Ascending aorta (tissue), 2 donors: ENCODE results near the gene AK5. TPM values are rescaled to one million over a fixed set of nuclear protein-coding genes. Genes with fewer than 3 reads are reported as not detected.
A peak's percentile ranks its signal among the peaks of the same experiment; 100 is the strongest.

ENCODE experiments used
- DNase-seq, 2 donors: peaks; one replicate each; pipeline ENCODE4 v3.0.0-alpha.2; 2019; ENCODE audit warnings: low spot score in 2 of 2
- H3K27ac ChIP-seq, 2 donors: fragments of 200-600 bp; sonication (generic); one replicate each; pipeline ENCODE4 v1.5.1; 2016 to 2017; ENCODE audit warnings: mild to moderate bottlenecking in 1 of 2
- H3K27me3 ChIP-seq: fragments of 200-600 bp; sonication (generic); one replicate; pipeline ENCODE4 v1.5.1; 2017
- H3K36me3 ChIP-seq, 2 donors: fragments of 200-600 bp; sonication (generic); one replicate each; pipeline ENCODE4 v1.5.1; 2016
- H3K4me1 ChIP-seq, 2 donors: fragments of 200-600 bp; sonication (generic); one replicate each; pipeline ENCODE4 v1.5.1; 2016 to 2017; ENCODE audit warnings: mild to moderate bottlenecking in 1 of 2
- H3K4me3 ChIP-seq, 2 donors: fragments of 200-600 bp; sonication (generic); one replicate each; pipeline ENCODE4 v1.5.1; 2016 to 2017; ENCODE audit warnings: mild to moderate bottlenecking in 1 of 2
- H3K9me3 ChIP-seq, 2 donors: fragments of 200-600 bp; sonication (generic); one replicate each; pipeline ENCODE4 v1.5.1; 2016
- CTCF ChIP-seq, 3 experiments: fragments of 200-600 bp in 2 of 3; fragments of 450-650 bp in 1 of 3; sonication (generic) in 2 of 3; IDR thresholded peaks; one replicate each; pipeline ENCODE4 v1.5.1; 2016 to 2019; ENCODE audit warnings: antibody characterized with exemption in 3 of 3, mild to moderate bottlenecking in 1 of 3, moderate library complexity in 1 of 3
- intact Hi-C: fragments of 100-400 bp; cut with DNase I; formaldehyde crosslinking; loops from one replicate; pipeline ENCODE4 v1.15.1; 2023
- total RNA-seq: library from RNA; depleted of rRNA; stranded (reverse); fragments of >200 nt; gene quantifications from one replicate; pipeline ENCODE4 v1.1.0, GENCODE V29; 2016

AK5 gene
- total RNA-seq, 1 donor from 2014 or later: not detected

- Histone ChIP-seq H3K36me3 (no peaks in the 10 kb centered on the region), H3K9me3 (no peaks in the 10 kb centered on the region), H3K27ac (no peak overlapping the region), H3K4me3 (no peak overlapping the region), H3K4me1 (peaks cover 0 to 2% of the 10 kb centered on the region in 2 donors), H3K27me3 (no peaks in the 10 kb centered on the region)
- TF ChIP-seq CTCF (IDR thresholded peaks at IDR 0.05): no peak
- no peak for DNase-seq
- intact Hi-C loops: loop anchor here (10.0 kb wide), 1 partner anchor 312 kb away; no protein-coding TSS in a partner anchor
These were observed 255.0 kb downstream of the AK5 start for GRCh38 chr1:77536813-77537212.

GRCh38 chr1:77538956-77539518 is 257.2 kb downstream of the AK5 start:
- H3K9me3 ChIP-seq: no peaks in the 10 kb centered on the region
- no peak overlapping the region for H3K4me3 ChIP-seq
- TF ChIP-seq CTCF (IDR thresholded peaks at IDR 0.05): no peak
- DNase-seq: no peak
- intact Hi-C loops: loop anchor here (10.0 kb wide), 1 partner anchor 314 kb away; no protein-coding TSS in a partner anchor
- H3K27me3 ChIP-seq: no peaks in the 10 kb centered on the region
- H3K36me3 ChIP-seq: no peaks in the 10 kb centered on the region
- H3K27ac ChIP-seq: peak overlapping the region in 1 of 2 donors; percentile 11
- H3K4me1 ChIP-seq: peaks cover 0 to 2% of the 10 kb centered on the region in 2 donors

- H3K4me1 ChIP-seq: peaks cover 0 to 2% of the 10 kb centered on the region in 2 donors
- intact Hi-C loops: loop anchor here (10.0 kb wide), 1 partner anchor 315 kb away; no protein-coding TSS in a partner anchor
- TF ChIP-seq CTCF (IDR thresholded peaks at IDR 0.05): no peak
- peak overlapping the region in 1 of 2 donors; percentile 11 for H3K27ac ChIP-seq
- no peak overlapping the region for H3K4me3 ChIP-seq
- no peaks in the 10 kb centered on the region for H3K27me3 ChIP-seq
- DNase-seq: no peak
- no peaks in the 10 kb centered on the region for H3K36me3 ChIP-seq
- no peaks in the 10 kb centered on the region for H3K9me3 ChIP-seq
These were observed 257.8 kb downstream of the AK5 start for GRCh38 chr1:77539519-77540142.

- Histone ChIP-seq H3K4me3 (no peak overlapping the region), H3K27me3 (no peaks in the 10 kb centered on the region), H3K36me3 (no peaks in the 10 kb centered on the region), H3K4me1 (peaks cover 0 to 2% of the 10 kb centered on the region in 2 donors), H3K27ac (no peak overlapping the region), H3K9me3 (no peaks in the 10 kb centered on the region)
- intact Hi-C loops: no loop called here
- DNase-seq: no peak
- no peak for TF ChIP-seq CTCF (IDR thresholded peaks at IDR 0.05)
These were observed 258.8 kb downstream of the AK5 start for GRCh38 chr1:77540501-77541161.

GRCh38 chr1:77541162-77541545 is 259.3 kb downstream of the AK5 start:
- TF ChIP-seq CTCF (IDR thresholded peaks at IDR 0.05): no peak
- Histone ChIP-seq H3K27ac (no peak overlapping the region), H3K27me3 (no peaks in the 10 kb centered on the region), H3K36me3 (no peaks in the 10 kb centered on the region), H3K4me1 (peaks cover 0 to 2% of the 10 kb centered on the region in 2 donors), H3K9me3 (no peaks in the 10 kb centered on the region), H3K4me3 (no peak overlapping the region)
- DNase-seq: no peak
- intact Hi-C loops: no loop called here
